Aorta (tissue), 5 donors: ENCODE data around the gene SHE. TPM values are rescaled to one million over a fixed set of nuclear protein-coding genes. Genes with fewer than 3 reads are reported as not detected.

Source experiments
- ATAC-seq: fragments of 200-7000 bp; cut with Tn5 transposase; one replicate; pipeline ENCODE4 v1.9.1; 2022; ENCODE audit warnings: moderate library complexity; ENCODE audit not compliant: low FRiP score
- DNase-seq, 2 donors: peaks; one replicate each; pipeline ENCODE4 v3.0.0-alpha.2; 2020
- H3K27ac ChIP-seq, 2 donors: one replicate each; pipeline ENCODE4 v1.5.1; 2013; ENCODE audit warnings: low read length in 2 of 2, mild to moderate bottlenecking in 2 of 2, moderate library complexity in 2 of 2, control low read depth in 1 of 2, inconsistent platforms in 1 of 2, low read depth in 1 of 2
- H3K27me3 ChIP-seq, 2 donors: one replicate each; pipeline ENCODE4 v1.6.1; 2013; ENCODE audit warnings: control low read depth in 1 of 2, low read length in 1 of 2, mild to moderate bottlenecking in 1 of 2, moderate library complexity in 1 of 2; ENCODE audit not compliant: insufficient read depth in 2 of 2, control insufficient read depth in 1 of 2
- H3K36me3 ChIP-seq, 2 donors: one replicate each; pipeline ENCODE4 v1.6.1; 2013; ENCODE audit warnings: control low read depth in 1 of 2, low read length in 1 of 2, mild to moderate bottlenecking in 1 of 2; ENCODE audit not compliant: insufficient read depth in 2 of 2, control insufficient read depth in 1 of 2
- H3K4me1 ChIP-seq, 2 donors: one replicate each; pipeline ENCODE4 v1.6.1; 2013; ENCODE audit warnings: low read length in 2 of 2, control low read depth in 1 of 2, mild to moderate bottlenecking in 1 of 2, moderate library complexity in 1 of 2; ENCODE audit not compliant: insufficient read depth in 2 of 2, control insufficient read depth in 1 of 2
- H3K4me3 ChIP-seq, 2 donors: one replicate each; pipeline ENCODE4 v1.5.1; 2013; ENCODE audit warnings: low read length in 2 of 2, control low read depth in 1 of 2, mild to moderate bottlenecking in 1 of 2
- H3K9me3 ChIP-seq: one replicate; pipeline ENCODE4 v1.6.1; 2013; ENCODE audit warnings: mild to moderate bottlenecking, low read length; ENCODE audit not compliant: control insufficient read depth
- WGBS, 2 donors: extraction: QIAGEN DNeasy Blood & Tissue Kit; methylation state at CpG; one replicate each; pipeline ENCODE4 v1.1.7; 2013; 5-methylcytosine and 5-hydroxymethylcytosine counted together
- intact Hi-C, 2 donors: fragments of 100-400 bp; cut with DNase I; formaldehyde crosslinking; loops; one replicate each; pipeline versions ENCODE4 v1.14.2 to v1.15.0; 2022
- polyA plus RNA-seq, 2 donors: library from polyadenylated mRNA; stranded (reverse); fragments of 200-250 nt; gene quantifications; one replicate each; pipeline ENCODE4 v1.2.3, GENCODE V29; 2013
- total RNA-seq, 2 donors: library from RNA; stranded (reverse); fragmentation: NEBNext Ultra II Directional; extraction: Animal tissue kit (Norgen Biotek cat#: 25700); gene quantifications; one replicate each; pipeline ENCODE4 v1.2.1, GENCODE V29; 2021
- donor health status: healthy with polysubstance abuse.
- donor health status: Bipolar disorder and iron deficiency.
- donor health status: DM: no; HTN: no; CAD: no.
- donor health status: DM: no; HTN: no; CAD: no.
- donor health status: DM: yes; HTN: yes; CAD: no.

Gene SHE
- total and polyA plus RNA-seq, 4 donors: 2.9 to 44.1 (median 13.6) TPM

GRCh38 chr1:154442006-154442740 is 60.0 kb downstream of the SHE start:
- no peak for DNase-seq
- Histone ChIP-seq H3K27me3 (no peaks in the 10 kb centered on the region), H3K4me1 (no peaks in the 10 kb centered on the region), H3K9me3 (no peaks in the 10 kb centered on the region), H3K27ac (no peak overlapping the region), H3K4me3 (no peak overlapping the region), H3K36me3 (no peaks in the 10 kb centered on the region)
- intact Hi-C loops: no loop called here
- WGBS, 2 donors: 78 to 84% methylated on average over 13 of the region's 13 CpGs
- ATAC-seq: no peak

- H3K27ac ChIP-seq: no peak overlapping the region
- 87 to 91% methylated on average over 8 of the region's 8 CpGs for WGBS, 2 donors
- no peak overlapping the region for H3K4me3 ChIP-seq
- DNase-seq: no peak
- ATAC-seq: no peak
- intact Hi-C loops: no loop called here
- no peaks in the 10 kb centered on the region for H3K36me3 ChIP-seq
- H3K4me1 ChIP-seq: no peaks in the 10 kb centered on the region
- no peaks in the 10 kb centered on the region for H3K9me3 ChIP-seq
- H3K27me3 ChIP-seq: no peaks in the 10 kb centered on the region
These were observed 60.8 kb downstream of the SHE start for GRCh38 chr1:154441241-154441888.

DNA sequence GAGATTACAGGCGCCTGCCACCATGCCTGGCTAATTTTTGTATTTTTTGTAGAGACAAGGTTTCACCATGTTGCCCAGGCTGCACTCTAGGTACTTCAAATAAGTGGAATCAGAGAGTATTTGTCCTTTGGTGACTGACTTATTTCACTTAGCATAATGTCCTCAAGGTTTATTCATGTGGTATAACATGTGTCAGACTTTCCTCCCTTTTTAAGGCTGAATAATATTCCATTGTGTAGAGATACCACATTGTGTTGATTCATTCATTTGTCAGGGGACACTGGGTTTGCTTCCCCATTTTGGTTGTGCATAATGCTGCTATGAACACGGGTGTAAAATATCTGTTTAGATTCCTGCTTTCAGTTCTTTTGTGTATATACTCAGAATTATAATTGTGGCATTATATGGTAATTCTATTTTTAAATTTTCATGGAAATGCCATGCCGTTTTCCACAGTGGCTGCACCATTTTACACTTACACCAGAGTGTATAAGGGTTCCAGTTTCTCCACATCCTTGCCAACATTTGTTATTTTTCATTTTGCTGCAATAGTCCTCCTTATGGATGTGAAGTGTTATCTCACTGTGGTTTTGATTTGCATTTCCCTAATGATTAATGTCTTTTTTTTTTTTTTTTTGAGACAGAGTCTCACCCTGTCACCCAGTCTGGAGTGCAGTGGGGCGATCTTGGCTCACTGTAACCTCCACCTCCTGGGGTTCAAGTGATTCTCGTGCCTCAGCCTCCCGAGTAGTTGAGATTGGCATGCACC is 62.0 kb downstream of the SHE start:
- Histone ChIP-seq H3K4me3 (no peak overlapping the region), H3K27me3 (no peaks in the 10 kb centered on the region), H3K4me1 (no peaks in the 10 kb centered on the region), H3K36me3 (no peaks in the 10 kb centered on the region), H3K9me3 (no peaks in the 10 kb centered on the region), H3K27ac (no peak overlapping the region)
- ATAC-seq (no peak), DNase-seq (no peak)
- intact Hi-C loops: no loop called here
- 70 to 73% methylated on average over 6 of the region's 6 CpGs for WGBS, 2 donors

DNA sequence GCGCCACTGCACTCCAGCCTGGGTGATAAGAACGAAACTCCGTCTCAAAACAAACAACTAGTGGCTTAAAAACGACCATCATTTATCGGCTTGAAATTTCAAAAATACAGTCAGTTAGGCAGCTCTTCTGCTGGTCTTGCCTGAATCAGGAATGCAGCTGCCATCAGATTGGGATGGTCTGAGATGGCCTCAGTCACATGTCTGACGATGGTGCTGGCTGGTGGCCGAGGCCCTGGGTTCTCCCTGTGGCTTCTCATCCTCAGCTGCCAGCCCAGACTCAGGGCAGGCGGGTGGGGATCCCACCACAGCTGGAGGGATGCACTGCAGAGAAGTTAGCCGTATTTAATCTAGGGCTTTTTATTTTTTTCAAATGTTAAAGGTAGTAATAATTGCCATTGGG is 65.8 kb downstream of the SHE start:
- no peaks in the 10 kb centered on the region for H3K27me3 ChIP-seq
- no peaks in the 10 kb centered on the region for H3K9me3 ChIP-seq
- no peak overlapping the region for H3K4me3 ChIP-seq
- 65 to 66% methylated on average over 9 of the region's 9 CpGs for WGBS, 2 donors
- H3K4me1 ChIP-seq: no peaks in the 10 kb centered on the region
- no peaks in the 10 kb centered on the region for H3K36me3 ChIP-seq
- ATAC-seq (no peak), DNase-seq (no peak)
- H3K27ac ChIP-seq: no peak overlapping the region
- intact Hi-C loops: no loop called here

- Histone ChIP-seq H3K4me3 (no peak overlapping the region), H3K27ac (no peak overlapping the region), H3K4me1 (no peaks in the 10 kb centered on the region), H3K9me3 (no peaks in the 10 kb centered on the region), H3K36me3 (no peaks in the 10 kb centered on the region), H3K27me3 (no peaks in the 10 kb centered on the region)
- 97 to 99% methylated on average over 15 of the region's 15 CpGs for WGBS, 2 donors
- DNase-seq (no peak), ATAC-seq (no peak)
- intact Hi-C loops: no loop called here
These were observed 66.5 kb downstream of the SHE start for GRCh38 chr1:154435599-154436200.

- DNase-seq (peak; percentile 83 to 87), ATAC-seq (peak; percentile 88)
- Histone ChIP-seq H3K27me3 (no peaks in the 10 kb centered on the region), H3K4me1 (no peaks in the 10 kb centered on the region), H3K27ac (peak overlapping the region in 1 of 2 donors; percentile 20), H3K36me3 (no peaks in the 10 kb centered on the region), H3K4me3 (no peak overlapping the region), H3K9me3 (no peaks in the 10 kb centered on the region)
- 2 to 6% methylated on average over 18 of the region's 18 CpGs for WGBS, 2 donors
- intact Hi-C loops: no loop called here
These were observed 67.7 kb downstream of the SHE start for GRCh38 chr1:154434346-154435085.

DNA sequence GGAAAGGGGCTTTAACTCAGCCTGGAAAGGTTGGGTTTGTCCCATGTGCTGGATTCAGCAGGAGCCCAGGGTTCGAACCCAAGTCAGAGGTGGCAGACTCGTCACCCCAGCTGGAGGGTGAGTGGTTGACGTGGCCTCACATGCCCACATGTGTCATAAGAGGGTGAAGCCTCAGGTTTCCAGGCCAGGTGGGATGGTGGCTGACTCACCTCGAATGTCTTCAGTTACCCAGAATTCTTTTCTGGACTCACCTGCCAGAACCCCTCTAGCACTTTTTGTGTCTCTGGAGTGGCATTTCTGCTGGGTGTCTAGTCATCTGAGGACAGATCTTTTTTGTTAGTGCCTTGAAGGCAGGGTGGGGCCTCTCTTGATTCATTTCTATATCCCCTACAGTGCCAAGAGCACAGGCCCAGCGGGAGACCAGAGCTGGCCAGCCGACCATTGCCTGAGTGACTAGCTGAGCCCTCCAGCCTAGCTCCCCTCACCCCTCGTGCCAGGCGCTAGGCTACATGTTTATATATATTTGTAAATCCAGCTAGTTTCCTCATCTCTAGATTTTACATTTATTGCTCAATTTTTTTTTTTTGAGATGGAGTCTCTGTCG is 68.9 kb downstream of the SHE start:
- no peak overlapping the region for H3K27ac ChIP-seq
- no peak for DNase-seq
- H3K27me3 ChIP-seq: no peaks in the 10 kb centered on the region
- H3K4me1 ChIP-seq: no peaks in the 10 kb centered on the region
- H3K36me3 ChIP-seq: no peaks in the 10 kb centered on the region
- no peaks in the 10 kb centered on the region for H3K9me3 ChIP-seq
- no peak overlapping the region for H3K4me3 ChIP-seq
- WGBS, 2 donors: 91 to 92% methylated on average over 8 to 9 of the region's 9 CpGs
- ATAC-seq: no peak
- intact Hi-C loops: no loop called here
